Neutrophil (primary cell): ENCODE results near the gene ZFTA.

Experiments used
- H3K27ac ChIP-seq: fragments of 200-600 bp; sonication (generic); 2 replicates; pipeline ENCODE4 v1.5.1; 2016; ENCODE audit warnings: mild to moderate bottlenecking, moderate library complexity
- H3K27me3 ChIP-seq: fragments of 200-600 bp; sonication (generic); 2 replicates; pipeline ENCODE4 v1.6.0; 2016; ENCODE audit warnings: mild to moderate bottlenecking
- H3K36me3 ChIP-seq: fragments of 200-600 bp; sonication (generic); 2 replicates; pipeline ENCODE4 v1.5.1; 2017
- H3K4me1 ChIP-seq, 2 experiments: fragments of 200-600 bp in 1 of 2; sonication (generic) in 1 of 2; 1 replicate in 1 of 2; 2 replicates in 1 of 2; pipeline versions ENCODE4 v1.5.1 to v1.6.1; 2013 to 2016; ENCODE audit warnings: low read depth in 1 of 2, low read length in 1 of 2, mild to moderate bottlenecking in 1 of 2, moderate library complexity in 1 of 2; ENCODE audit not compliant: control insufficient read depth in 1 of 2, insufficient read depth in 1 of 2
- H3K4me3 ChIP-seq, 2 experiments: fragments of 200-600 bp in 1 of 2; sonication (generic) in 1 of 2; 1 replicate in 1 of 2; 2 replicates in 1 of 2; pipeline ENCODE4 v1.5.1; 2013 to 2016; ENCODE audit warnings: low read depth in 1 of 2, low read length in 1 of 2, mild to moderate bottlenecking in 1 of 2, moderate library complexity in 1 of 2
- H3K9me3 ChIP-seq: fragments of 200-600 bp; sonication (generic); 2 replicates; pipeline ENCODE4 v1.5.1; 2016
- TF ChIP-seq, protein P1 (sequence below): fragments of 200-600 bp; sonication (generic); IDR thresholded peaks from 2 replicates; pipeline ENCODE4 v1.5.1; 2016; ENCODE audit warnings: antibody characterized with exemption

The ZFTA gene

DNA sequence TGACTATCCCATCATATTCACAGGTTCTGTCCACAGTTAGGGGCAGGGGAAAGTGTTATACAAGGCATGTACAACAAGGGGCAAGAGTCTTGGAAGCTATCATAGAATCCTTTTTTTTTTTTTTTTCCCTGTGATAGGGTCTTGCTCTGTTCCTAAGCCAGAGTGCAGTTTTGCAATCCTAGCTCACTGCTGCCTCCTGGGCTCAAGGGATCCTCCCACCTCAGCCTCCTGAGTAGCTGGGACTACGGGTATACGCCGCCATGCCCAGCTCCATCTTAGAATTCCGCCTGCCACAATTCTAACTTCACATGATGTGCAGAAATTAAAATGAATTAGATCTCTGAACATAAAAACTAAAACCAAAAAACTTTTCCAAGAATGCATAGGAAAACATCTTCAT is 31.7 kb downstream of the ZFTA start:
- Histone ChIP-seq H3K36me3 (peaks cover 11% of the 10 kb centered on the region), H3K27me3 (no peaks in the 10 kb centered on the region), H3K4me1 (peaks cover 20 to 23% of the 10 kb centered on the region in 2 experiments), H3K4me3 (no peak overlapping the region), H3K9me3 (no peaks in the 10 kb centered on the region), H3K27ac (peak overlapping the region; percentile 22)
- TF ChIP-seq, protein P1, sequence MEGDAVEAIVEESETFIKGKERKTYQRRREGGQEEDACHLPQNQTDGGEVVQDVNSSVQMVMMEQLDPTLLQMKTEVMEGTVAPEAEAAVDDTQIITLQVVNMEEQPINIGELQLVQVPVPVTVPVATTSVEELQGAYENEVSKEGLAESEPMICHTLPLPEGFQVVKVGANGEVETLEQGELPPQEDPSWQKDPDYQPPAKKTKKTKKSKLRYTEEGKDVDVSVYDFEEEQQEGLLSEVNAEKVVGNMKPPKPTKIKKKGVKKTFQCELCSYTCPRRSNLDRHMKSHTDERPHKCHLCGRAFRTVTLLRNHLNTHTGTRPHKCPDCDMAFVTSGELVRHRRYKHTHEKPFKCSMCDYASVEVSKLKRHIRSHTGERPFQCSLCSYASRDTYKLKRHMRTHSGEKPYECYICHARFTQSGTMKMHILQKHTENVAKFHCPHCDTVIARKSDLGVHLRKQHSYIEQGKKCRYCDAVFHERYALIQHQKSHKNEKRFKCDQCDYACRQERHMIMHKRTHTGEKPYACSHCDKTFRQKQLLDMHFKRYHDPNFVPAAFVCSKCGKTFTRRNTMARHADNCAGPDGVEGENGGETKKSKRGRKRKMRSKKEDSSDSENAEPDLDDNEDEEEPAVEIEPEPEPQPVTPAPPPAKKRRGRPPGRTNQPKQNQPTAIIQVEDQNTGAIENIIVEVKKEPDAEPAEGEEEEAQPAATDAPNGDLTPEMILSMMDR = no peak

DNA sequence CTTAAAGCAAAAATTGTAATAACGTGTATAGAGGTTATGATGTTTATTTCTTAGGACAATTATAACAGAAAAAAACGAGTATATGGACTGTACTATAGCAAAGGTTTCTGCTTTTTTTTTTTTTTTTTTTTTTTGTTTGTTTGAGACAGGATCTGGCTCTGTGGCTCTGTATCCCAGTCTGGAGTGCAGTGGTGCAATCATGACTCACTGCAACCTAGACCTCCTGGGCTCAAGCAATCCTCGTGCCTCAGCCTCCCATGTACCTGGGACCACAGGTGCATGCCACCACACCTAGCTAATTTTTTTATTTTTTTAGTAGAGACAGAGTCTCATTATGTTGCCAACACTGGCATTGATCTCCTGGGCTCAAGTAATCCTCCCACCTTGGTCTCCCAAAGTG is 39.2 kb downstream of the ZFTA start:
- H3K27me3 ChIP-seq = no peaks in the 10 kb centered on the region
- H3K27ac ChIP-seq = no peak overlapping the region
- TF ChIP-seq, protein P1 = no peak
- H3K4me1 ChIP-seq = peaks cover 0 to 4% of the 10 kb centered on the region in 2 experiments
- no peak overlapping the region for H3K4me3 ChIP-seq
- H3K9me3 ChIP-seq = no peaks in the 10 kb centered on the region
- H3K36me3 ChIP-seq = peaks cover 9% of the 10 kb centered on the region

DNA sequence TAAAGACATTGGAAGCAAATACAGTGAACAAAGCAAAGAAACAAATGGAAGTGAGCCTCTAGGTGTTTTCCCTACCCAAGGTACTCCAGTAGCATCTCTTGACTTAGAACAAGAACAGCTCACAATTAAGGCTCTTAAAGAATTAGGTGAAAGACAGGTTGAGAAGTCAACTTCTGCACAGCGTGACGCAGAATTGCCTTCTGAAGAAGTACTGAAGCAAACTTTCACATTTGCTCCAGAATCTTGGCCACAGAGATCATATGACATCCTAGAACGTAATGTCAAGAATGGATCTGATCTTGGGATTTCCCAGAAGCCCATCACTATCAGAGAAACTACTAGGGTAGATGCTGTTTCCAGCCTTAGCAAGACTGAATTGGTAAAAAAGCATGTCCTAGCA is 48.0 kb downstream of the ZFTA start:
- H3K4me3 ChIP-seq = no peak overlapping the region
- TF ChIP-seq, protein P1 = no peak
- H3K9me3 ChIP-seq = no peaks in the 10 kb centered on the region

DNA sequence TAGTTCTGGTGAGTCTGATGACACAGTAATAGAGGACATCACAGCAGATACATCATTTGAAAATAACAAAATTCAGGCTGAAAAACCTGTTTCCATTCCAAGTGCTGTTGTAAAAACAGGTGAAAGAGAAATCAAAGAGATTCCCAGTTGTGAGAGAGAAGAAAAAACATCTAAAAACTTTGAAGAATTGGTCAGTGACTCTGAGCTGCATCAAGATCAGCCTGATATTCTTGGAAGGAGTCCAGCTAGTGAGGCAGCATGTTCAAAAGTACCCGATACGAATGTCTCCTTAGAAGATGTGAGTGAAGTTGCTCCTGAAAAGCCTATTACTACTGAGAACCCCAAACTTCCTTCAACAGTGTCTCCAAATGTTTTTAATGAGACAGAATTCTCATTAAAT is 48.6 kb downstream of the ZFTA start:
- TF ChIP-seq, protein P1 = no peak
- Histone ChIP-seq H3K27me3 (no peaks in the 10 kb centered on the region), H3K4me3 (no peak overlapping the region), H3K4me1 (peaks cover 16 to 22% of the 10 kb centered on the region in 2 experiments), H3K9me3 (no peaks in the 10 kb centered on the region), H3K27ac (peak overlapping the region; percentile 32), H3K36me3 (peaks cover 26% of the 10 kb centered on the region)

More for the DNA sequence above, 48.0 kb downstream of the ZFTA start:
- Histone ChIP-seq H3K27me3 (no peaks in the 10 kb centered on the region), H3K27ac (peak overlapping the region; percentile 32), H3K36me3 (peaks cover 20% of the 10 kb centered on the region), H3K4me1 (peaks cover 16 to 22% of the 10 kb centered on the region in 2 experiments)

DNA sequence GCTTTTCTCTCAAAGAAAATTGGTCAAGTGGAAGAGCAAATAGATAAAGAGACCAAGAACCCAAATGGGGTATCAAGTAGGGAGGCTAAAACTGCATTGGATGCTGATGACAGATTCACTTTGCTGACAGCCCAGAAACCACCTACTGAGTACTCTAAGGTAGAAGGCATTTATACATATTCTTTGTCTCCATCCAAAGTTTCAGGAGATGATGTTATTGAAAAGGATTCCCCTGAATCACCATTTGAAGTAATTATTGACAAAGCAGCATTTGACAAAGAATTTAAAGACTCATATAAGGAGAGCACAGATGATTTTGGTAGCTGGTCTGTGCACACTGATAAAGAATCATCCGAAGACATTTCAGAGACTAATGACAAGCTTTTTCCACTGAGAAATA is 49.6 kb downstream of the ZFTA start:
- Histone ChIP-seq H3K9me3 (no peaks in the 10 kb centered on the region), H3K27me3 (no peaks in the 10 kb centered on the region), H3K36me3 (peaks cover 32% of the 10 kb centered on the region), H3K4me1 (peaks cover 16 to 22% of the 10 kb centered on the region in 2 experiments), H3K4me3 (no peak overlapping the region), H3K27ac (peak overlapping the region; percentile 32)
- TF ChIP-seq, protein P1 = no peak
